ENCODE measurements around the gene PPP4R3A. TPM values are rescaled to one million over a fixed set of nuclear protein-coding genes. Genes with fewer than 3 reads are reported as not detected.

PPP4R3A gene
- polyA plus RNA-seq, 1 donor (not counting 4 experiments of a cell fraction or from before 2014, with no cell fraction given) = 53.8 TPM

GRCh38 chr14:91516663-91517388 lies 6.7 kb upstream of the PPP4R3A start:
- dilution Hi-C loops (cut with MboI; ENCODE audit: extremely low pct_ligation_motif_present, low sequenced_read_pairs) = no loop called here
- peaks cover 6% of the 10 kb centered on the region for H3K4me1 ChIP-seq (ENCODE audit: control insufficient read depth, extremely low read depth, insufficient read depth, low read length)
- DNase-seq (ENCODE audit: low read depth, low spot score) = no peak
- H4K20me1 ChIP-seq (ENCODE audit: control insufficient read depth, extremely low read depth, insufficient read depth, low read length) = no peaks in the 10 kb centered on the region
- no peaks in the 10 kb centered on the region for H3K27me3 ChIP-seq (ENCODE audit: control insufficient read depth, extremely low read depth, insufficient read depth, low read length)
- H3K4me2 ChIP-seq (ENCODE audit: control insufficient read depth, extremely low read depth, insufficient read depth, low read depth, low read length) = no peak overlapping the region
- H3K79me2 ChIP-seq (ENCODE audit: control insufficient read depth, insufficient read depth, low read length) = no peaks in the 10 kb centered on the region
- H3K9me3 ChIP-seq (ENCODE audit: control insufficient read depth, low read depth, low read length) = no peaks in the 10 kb centered on the region
- no peak overlapping the region for H3K4me3 ChIP-seq (ENCODE audit: control insufficient read depth in 2 of 3, extremely low read depth in 1 of 3, insufficient read depth in 2 of 3, low read depth in 1 of 3, low read length in 3 of 3)
- H2AFZ ChIP-seq (ENCODE audit: control insufficient read depth, low read length) = no peak overlapping the region
- no peaks in the 10 kb centered on the region for H3K9me1 ChIP-seq (ENCODE audit: control insufficient read depth, extremely low read depth, insufficient read depth, low read length)
- H3K9ac ChIP-seq (ENCODE audit: control insufficient read depth, extremely low read depth, insufficient read depth, low read length) = no peak overlapping the region
- H3K36me3 ChIP-seq (ENCODE audit: control insufficient read depth in 2 of 2, extremely low read depth in 1 of 2, insufficient read depth in 2 of 2, low read length in 2 of 2) = no peaks in the 10 kb centered on the region
- H3K27ac ChIP-seq (ENCODE audit: control insufficient read depth, insufficient read depth, low read length) = no peak overlapping the region
- FAIRE-seq = no peak
- TF ChIP-seq CTCF (optimal IDR thresholded peaks at IDR 0.05 in 1 of 3, IDR thresholded peaks at IDR 0.05 in 1 of 3, conservative IDR thresholded peaks at IDR 0.05 in 1 of 3; ENCODE audit: extremely low read depth in 1 of 3, insufficient read depth in 2 of 3, low read length in 3 of 3) = no peak
- TF ChIP-seq EZH2 (IDR thresholded peaks at IDR 0.05; ENCODE audit: low read length) = no peak

- dilution Hi-C loops (cut with MboI; ENCODE audit: extremely low pct_ligation_motif_present, low sequenced_read_pairs) = no loop called here
- Histone ChIP-seq H3K9me3 (ENCODE audit: control insufficient read depth, low read depth, low read length) (no peaks in the 10 kb centered on the region), H3K4me1 (ENCODE audit: control insufficient read depth, extremely low read depth, insufficient read depth, low read length) (peaks cover 9% of the 10 kb centered on the region), H3K79me2 (ENCODE audit: control insufficient read depth, insufficient read depth, low read length) (no peaks in the 10 kb centered on the region), H3K9ac (ENCODE audit: control insufficient read depth, extremely low read depth, insufficient read depth, low read length) (no peak overlapping the region), H3K9me1 (ENCODE audit: control insufficient read depth, extremely low read depth, insufficient read depth, low read length) (no peaks in the 10 kb centered on the region), H3K27ac (ENCODE audit: control insufficient read depth, insufficient read depth, low read length) (no peak overlapping the region), H4K20me1 (ENCODE audit: control insufficient read depth, extremely low read depth, insufficient read depth, low read length) (no peaks in the 10 kb centered on the region), H3K36me3 (ENCODE audit: control insufficient read depth in 2 of 2, extremely low read depth in 1 of 2, insufficient read depth in 2 of 2, low read length in 2 of 2) (no peaks in the 10 kb centered on the region), H3K4me2 (ENCODE audit: control insufficient read depth, extremely low read depth, insufficient read depth, low read depth, low read length) (no peak overlapping the region), H3K27me3 (ENCODE audit: control insufficient read depth, extremely low read depth, insufficient read depth, low read length) (no peaks in the 10 kb centered on the region), H2AFZ (ENCODE audit: control insufficient read depth, low read length) (no peak overlapping the region), H3K4me3 (ENCODE audit: control insufficient read depth in 2 of 3, extremely low read depth in 1 of 3, insufficient read depth in 2 of 3, low read depth in 1 of 3, low read length in 3 of 3) (no peak overlapping the region)
- FAIRE-seq (no peak), DNase-seq (ENCODE audit: low read depth, low spot score) (no peak)
- TF ChIP-seq CTCF (optimal IDR thresholded peaks at IDR 0.05 in 1 of 3, IDR thresholded peaks at IDR 0.05 in 1 of 3, conservative IDR thresholded peaks at IDR 0.05 in 1 of 3; ENCODE audit: extremely low read depth in 1 of 3, insufficient read depth in 2 of 3, low read length in 3 of 3) (no peak), EZH2 (IDR thresholded peaks at IDR 0.05; ENCODE audit: low read length) (no peak)
Measured at GRCh38 chr14:91515979-91516378, 5.9 kb upstream of the PPP4R3A start.

Measured in keratinocyte (primary cell).